KOPT-K1 (cell line): ENCODE data around the gene DCDC2.
"Not testable (repeated sequence)": the region's sequence is repeated elsewhere in the genome, so short reads cannot be mapped to it uniquely, and the experiment has no call there.

Source experiments
- H3K27ac ChIP-seq: fragments of 200-600 bp; sonication (generic); 2 replicates; pipeline ENCODE4 v1.5.1; 2016; ENCODE audit warnings: antibody characterized with exemption, mild to moderate bottlenecking, low read depth, low read length; ENCODE audit not compliant: poor library complexity, severe bottlenecking
- H3K36me3 ChIP-seq: fragments of 200-600 bp; sonication (generic); 2 replicates; pipeline ENCODE4 v1.5.1; 2017; ENCODE audit warnings: antibody characterized with exemption, mild to moderate bottlenecking, low read length, moderate library complexity; ENCODE audit not compliant: insufficient read depth
- H3K9me3 ChIP-seq: fragments of 200-600 bp; sonication (generic); 2 replicates; pipeline ENCODE4 v1.5.1; 2017; ENCODE audit warnings: antibody characterized with exemption, low read length, mild to moderate bottlenecking; ENCODE audit not compliant: insufficient read depth, poor library complexity, severe bottlenecking

DCDC2 gene

GRCh38 chr6:24357336-24358218 lies at the start of gene DCDC2:
Gene DCDC2 (minus strand): TSS chr6:24358059. CDS start chr6:24357750, 309 bp downstream.
- H3K9me3 ChIP-seq = no peaks in the 10 kb centered on the region
- no peak within 1 kb of the TSS for H3K27ac ChIP-seq
- H3K36me3 ChIP-seq = no peaks in the 10 kb centered on the region

- Histone ChIP-seq H3K27ac (no peak overlapping the region), H3K36me3 (peaks cover 32% of the 10 kb centered on the region), H3K9me3 (no peaks in the 10 kb centered on the region)
Measured at GRCh38 chr6:24405262-24405661, 47.4 kb upstream of the DCDC2 start.

- Histone ChIP-seq H3K27ac (peak overlapping the region; percentile 58), H3K9me3 (no peaks in the 10 kb centered on the region), H3K36me3 (peaks cover 18% of the 10 kb centered on the region)
Measured at GRCh38 chr6:24403501-24403824, 45.6 kb upstream of the DCDC2 start.

GRCh38 chr6:24402697-24403500 lies 45.0 kb upstream of the DCDC2 start, which contains the start of gene MRS2:
Gene MRS2 (plus strand): TSS chr6:24402936. CDS start chr6:24403047, 111 bp downstream.
- Histone ChIP-seq H3K27ac (peak within 1 kb of the TSS; percentile 58), H3K36me3 (peaks cover 13% of the 10 kb centered on the region)

DNA sequence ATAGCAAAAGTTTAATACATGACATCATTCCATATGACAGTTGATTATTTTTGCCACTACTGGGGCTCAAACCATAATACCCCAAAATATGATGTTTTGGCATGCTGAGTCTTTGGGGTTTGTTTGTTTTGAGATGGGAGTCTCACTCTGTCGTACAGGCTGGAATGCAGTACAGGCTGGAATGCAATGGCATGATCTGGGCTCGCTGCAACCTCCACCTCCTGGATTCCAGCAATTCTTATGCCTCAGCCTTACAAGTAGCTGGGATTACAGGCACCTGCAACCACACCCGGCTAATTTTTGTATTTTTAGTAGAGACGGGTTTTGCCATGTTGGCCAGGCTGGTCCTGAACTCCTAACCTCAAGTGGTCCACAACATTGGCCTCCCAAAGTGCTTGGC lies 43.6 kb upstream of the DCDC2 start:
- H3K27ac ChIP-seq = no peak overlapping the region
- H3K36me3 ChIP-seq = peaks cover 5% of the 10 kb centered on the region; the same call in 1 of the 2 replicates
- H3K9me3 ChIP-seq = peaks cover 7% of the 10 kb centered on the region

More at GRCh38 chr6:24402697-24403500, 45.0 kb upstream of the DCDC2 start, which contains the start of gene MRS2:
- H3K9me3 ChIP-seq = no peaks in the 10 kb centered on the region

DNA sequence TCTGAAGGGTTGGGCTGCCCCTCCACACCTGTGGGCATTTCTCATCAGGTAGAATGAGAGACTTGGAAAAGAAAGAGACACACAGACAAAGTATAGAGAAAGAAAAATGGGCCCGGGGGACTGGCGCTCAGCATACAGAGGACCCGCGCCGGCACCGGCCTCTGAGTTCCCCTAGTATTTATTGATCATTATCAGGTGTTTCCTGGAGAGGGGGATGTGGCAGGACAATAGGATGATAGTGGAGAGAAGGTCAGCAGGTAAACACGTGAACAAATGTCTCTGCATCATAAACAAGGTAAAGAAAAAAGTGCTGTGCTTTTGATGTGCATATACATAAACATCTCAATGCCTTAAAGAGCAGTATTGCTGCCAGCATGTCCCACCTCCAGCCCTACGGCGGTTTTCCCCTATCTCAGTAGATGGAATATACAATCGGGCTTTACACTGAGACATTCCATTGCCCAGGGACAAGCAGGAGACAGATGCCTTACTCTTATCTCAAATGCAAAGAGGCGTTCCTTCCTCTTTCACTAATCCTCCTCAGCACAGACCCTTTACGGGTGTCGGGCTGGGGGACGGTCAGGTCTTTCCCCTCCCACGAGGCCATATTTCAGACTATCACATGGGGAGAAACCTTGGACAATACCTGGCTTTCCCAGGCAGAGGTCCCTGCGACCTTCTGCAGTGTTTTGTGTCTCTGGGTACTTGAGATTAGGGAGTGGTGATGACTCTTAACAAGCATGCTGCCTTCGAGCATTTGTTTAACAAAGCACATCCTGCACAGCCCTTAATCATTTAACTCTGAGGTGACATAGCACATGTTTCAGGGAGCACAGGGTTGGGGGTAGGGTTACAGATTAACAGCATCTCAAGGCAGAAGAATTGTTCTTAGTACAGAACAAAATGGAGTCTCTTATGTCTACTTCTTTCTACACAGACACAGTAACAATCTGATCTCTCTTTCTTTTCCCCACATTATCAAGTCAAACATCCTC lies 42.5 kb upstream of the DCDC2 start:
- peaks cover 13% of the 10 kb centered on the region for H3K9me3 ChIP-seq
- not testable (repeated sequence) for H3K36me3 ChIP-seq, H3K27ac ChIP-seq

GRCh38 chr6:24397631-24398030 lies 39.8 kb upstream of the DCDC2 start:
- no peaks in the 10 kb centered on the region for H3K36me3 ChIP-seq

GRCh38 chr6:24396824-24397223 lies 39.0 kb upstream of the DCDC2 start:
- Histone ChIP-seq H3K36me3 (no peaks in the 10 kb centered on the region), H3K27ac (no peak overlapping the region), H3K9me3 (peaks cover 13% of the 10 kb centered on the region)

More at GRCh38 chr6:24397631-24398030, 39.8 kb upstream of the DCDC2 start:
- Histone ChIP-seq H3K9me3 (peaks cover 13% of the 10 kb centered on the region), H3K27ac (no peak overlapping the region)

DNA sequence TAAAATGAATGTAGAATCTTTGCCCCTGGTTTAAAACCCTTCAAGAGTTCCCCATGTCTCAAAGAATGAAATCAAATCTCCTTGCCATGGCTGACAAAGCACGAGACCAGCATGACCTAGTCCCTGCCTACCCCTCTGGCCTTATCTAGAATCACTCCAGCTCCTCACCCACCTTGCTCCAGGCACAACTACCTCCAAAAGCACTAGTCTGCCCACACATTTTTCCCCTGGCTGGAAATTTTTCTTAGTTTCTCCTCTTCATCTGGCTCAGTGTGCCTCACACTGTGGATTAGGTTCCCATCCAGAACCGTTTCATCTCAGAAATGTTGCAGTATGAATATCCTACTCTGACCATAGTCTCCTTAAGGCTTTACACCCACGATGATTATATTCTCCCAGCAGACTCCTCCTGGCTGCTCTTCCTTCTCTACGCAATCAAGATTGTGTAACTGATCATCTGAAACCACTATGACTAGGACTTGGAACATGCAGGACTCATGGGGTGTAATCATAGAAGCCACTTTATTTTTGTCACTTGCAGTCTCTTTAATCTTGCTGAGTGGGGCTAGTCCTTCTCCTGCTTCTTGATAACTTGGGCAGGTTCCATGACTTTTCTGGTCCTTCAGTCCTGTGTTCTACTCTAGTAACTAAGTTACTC lies 37.0 kb upstream of the DCDC2 start:
- H3K9me3 ChIP-seq = peaks cover 13% of the 10 kb centered on the region
- H3K36me3 ChIP-seq = no peaks in the 10 kb centered on the region
- no peak overlapping the region for H3K27ac ChIP-seq

- peaks cover 13% of the 10 kb centered on the region for H3K9me3 ChIP-seq
- no peak overlapping the region for H3K27ac ChIP-seq
- no peaks in the 10 kb centered on the region for H3K36me3 ChIP-seq
Measured at GRCh38 chr6:24394061-24394779, 36.4 kb upstream of the DCDC2 start.

DNA sequence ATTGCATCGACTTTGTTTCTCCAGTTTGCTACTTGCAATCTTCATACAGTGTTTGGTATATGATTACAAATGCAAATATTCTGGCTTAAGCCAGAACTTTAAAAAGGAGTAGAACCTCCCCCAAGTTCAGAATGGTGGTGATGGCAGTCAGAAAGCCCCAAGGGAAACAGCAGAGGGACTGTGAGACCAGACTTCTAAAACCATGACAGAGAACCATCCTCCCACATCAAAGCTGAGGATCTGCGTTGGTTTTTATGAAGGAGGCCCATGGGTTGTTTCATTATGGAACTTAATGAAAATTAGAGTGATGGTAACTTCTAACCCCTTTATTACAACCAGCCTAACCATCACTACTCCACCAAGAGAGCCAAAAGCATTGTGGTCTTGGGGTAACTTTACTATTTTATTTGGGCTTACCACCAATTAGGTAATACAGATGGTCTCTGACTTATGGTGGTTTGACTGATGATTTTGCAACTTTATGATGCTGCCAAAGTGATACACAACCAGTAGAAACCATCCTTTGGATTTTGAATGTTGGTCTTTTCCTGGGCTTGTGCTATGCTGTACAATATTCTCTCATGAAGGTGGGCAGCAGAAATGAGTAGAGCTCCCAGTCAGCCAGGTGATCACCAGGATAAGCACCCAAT lies 34.0 kb upstream of the DCDC2 start:
- no peaks in the 10 kb centered on the region for H3K36me3 ChIP-seq
- H3K9me3 ChIP-seq = peaks cover 11% of the 10 kb centered on the region
- no peak overlapping the region for H3K27ac ChIP-seq

DNA sequence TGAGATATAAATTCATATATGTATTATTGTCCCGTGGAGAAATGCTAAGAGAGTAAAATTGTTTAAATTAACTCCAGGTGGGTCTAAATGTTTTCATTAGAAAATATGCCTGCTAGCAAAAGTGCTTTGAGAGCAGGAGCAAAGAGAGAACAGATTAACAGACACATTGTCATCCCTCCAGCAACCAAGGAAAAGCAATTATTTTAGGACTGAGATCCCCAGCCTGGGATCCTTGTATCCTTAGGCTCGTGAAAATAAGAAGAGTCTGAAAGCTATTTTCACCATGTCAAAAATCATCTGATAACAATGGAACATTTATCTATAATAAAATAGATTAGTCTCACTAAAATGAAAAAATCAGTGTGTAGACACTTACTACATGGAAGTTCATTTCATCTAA lies 33.3 kb upstream of the DCDC2 start:
- Histone ChIP-seq H3K36me3 (no peaks in the 10 kb centered on the region), H3K27ac (no peak overlapping the region), H3K9me3 (peaks cover 4% of the 10 kb centered on the region)

DNA sequence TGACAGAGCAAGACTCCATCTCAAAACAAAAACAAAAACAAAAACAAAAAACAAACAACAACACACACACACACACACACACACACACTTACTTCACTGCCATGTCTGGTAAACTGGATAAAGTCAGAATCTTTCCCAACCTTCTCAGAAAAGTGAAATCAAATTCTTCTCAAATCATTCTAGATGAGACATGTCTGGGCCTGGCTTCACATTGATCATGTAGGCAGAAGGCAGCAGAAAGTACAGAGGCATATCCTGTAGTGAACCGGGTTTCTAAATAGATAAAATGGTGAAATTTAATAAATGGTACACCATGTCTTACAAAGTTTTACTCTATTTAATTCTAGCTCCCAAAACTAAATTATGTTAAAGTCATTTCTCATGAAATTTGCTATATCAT lies 30.0 kb upstream of the DCDC2 start:
- H3K9me3 ChIP-seq = no peaks in the 10 kb centered on the region
- no peaks in the 10 kb centered on the region for H3K36me3 ChIP-seq
- no peak overlapping the region for H3K27ac ChIP-seq
